22Rv1 (cell line): ENCODE measurements around the gene NT5C1B.

Experiments
- CTCF ChIP-seq: fragments of 450-650 bp; IDR thresholded peaks from 2 replicates; pipeline ENCODE4 v1.5.1; 2017; ENCODE audit warnings: mild to moderate bottlenecking
- ZFX ChIP-seq: fragments of 450-650 bp; IDR thresholded peaks from 2 replicates; pipeline ENCODE4 v1.6.1; 2017; ENCODE audit warnings: antibody characterized with exemption, borderline replicate concordance

GRCh38 chr2:18630101-18630500 is 40.7 kb upstream of the NT5C1B start:
- TF ChIP-seq CTCF = no peak
- TF ChIP-seq ZFX = no peak
